ENCODE data around the gene MSL3B.

Gene MSL3B

GRCh38 chr2:233853353-233853752 is 14.8 kb downstream of the MSL3B start:
- no peaks in the 10 kb centered on the region for H3K27me3 Mint-ChIP-seq
- H3K27ac Mint-ChIP-seq: no peak overlapping the region
- H3K4me1 Mint-ChIP-seq (ENCODE audit: low read depth): peaks cover 19% of the 10 kb centered on the region

GRCh38 chr2:233852056-233852455 is 16.1 kb downstream of the MSL3B start:
- DNase-seq (ENCODE audit: low spot score, unreplicated experiment): no peak
- H3K36me3 Mint-ChIP-seq (ENCODE audit: insufficient read depth): peaks cover 7% of the 10 kb centered on the region
- H3K27me3 Mint-ChIP-seq: no peaks in the 10 kb centered on the region
- no peaks in the 10 kb centered on the region for H3K9me3 Mint-ChIP-seq (ENCODE audit: low read depth)
- peaks cover 19% of the 10 kb centered on the region for H3K4me1 Mint-ChIP-seq (ENCODE audit: low read depth)
- H3K4me3 Mint-ChIP-seq (ENCODE audit: low read depth): no peak overlapping the region
- H3K27ac Mint-ChIP-seq: no peak overlapping the region
- no peak for TF ChIP-seq CTCF (IDR thresholded peaks at IDR 0.05; ENCODE audit: unreplicated experiment)

More at GRCh38 chr2:233853353-233853752, 14.8 kb downstream of the MSL3B start:
- Mint-ChIP-seq H3K4me3 (ENCODE audit: low read depth) (peak overlapping the region; percentile 92), H3K36me3 (ENCODE audit: insufficient read depth) (peaks cover 5% of the 10 kb centered on the region), H3K9me3 (ENCODE audit: low read depth) (no peaks in the 10 kb centered on the region)
- TF ChIP-seq CTCF (IDR thresholded peaks at IDR 0.05; ENCODE audit: unreplicated experiment): no peak
- no peak for DNase-seq (ENCODE audit: low spot score, unreplicated experiment)

GRCh38 chr2:233851169-233851568 is 17.0 kb downstream of the MSL3B start:
- Mint-ChIP-seq H3K36me3 (ENCODE audit: insufficient read depth) (peaks cover 7% of the 10 kb centered on the region), H3K4me3 (ENCODE audit: low read depth) (no peak overlapping the region), H3K27ac (no peak overlapping the region), H3K9me3 (ENCODE audit: low read depth) (no peaks in the 10 kb centered on the region), H3K4me1 (ENCODE audit: low read depth) (peaks cover 19% of the 10 kb centered on the region), H3K27me3 (no peaks in the 10 kb centered on the region)
- no peak for DNase-seq (ENCODE audit: low spot score, unreplicated experiment)
- TF ChIP-seq CTCF (IDR thresholded peaks at IDR 0.05; ENCODE audit: unreplicated experiment): no peak

- Mint-ChIP-seq H3K4me3 (ENCODE audit: low read depth) (no peak overlapping the region), H3K4me1 (ENCODE audit: low read depth) (peaks cover 19% of the 10 kb centered on the region), H3K27ac (no peak overlapping the region), H3K36me3 (ENCODE audit: insufficient read depth) (peaks cover 7% of the 10 kb centered on the region), H3K9me3 (ENCODE audit: low read depth) (no peaks in the 10 kb centered on the region), H3K27me3 (no peaks in the 10 kb centered on the region)
- DNase-seq (ENCODE audit: low spot score, unreplicated experiment): no peak
- TF ChIP-seq CTCF (IDR thresholded peaks at IDR 0.05; ENCODE audit: unreplicated experiment): no peak
Measured at GRCh38 chr2:233850745-233851144, 17.4 kb downstream of the MSL3B start.

- DNase-seq (ENCODE audit: low spot score, unreplicated experiment): no peak
- no peak overlapping the region for H3K4me3 Mint-ChIP-seq (ENCODE audit: low read depth)
- H3K27ac Mint-ChIP-seq: no peak overlapping the region
Measured at GRCh38 chr2:233849607-233850271, 18.4 kb downstream of the MSL3B start.

More at GRCh38 chr2:233849607-233850271, 18.4 kb downstream of the MSL3B start:
- peaks cover 17% of the 10 kb centered on the region for H3K4me1 Mint-ChIP-seq (ENCODE audit: low read depth)
- TF ChIP-seq CTCF (IDR thresholded peaks at IDR 0.05; ENCODE audit: unreplicated experiment): no peak
- H3K27me3 Mint-ChIP-seq: no peaks in the 10 kb centered on the region
- H3K9me3 Mint-ChIP-seq (ENCODE audit: low read depth): no peaks in the 10 kb centered on the region
- peaks cover 7% of the 10 kb centered on the region for H3K36me3 Mint-ChIP-seq (ENCODE audit: insufficient read depth)

All from progenitor cell of endocrine pancreas (in vitro differentiated cells).